Stimulated activated CD4-positive, alpha-beta T cell treated with anti-CD3 and anti-CD28 coated beads, TNF-alpha, amount 100 ng/mL, for 4 hours (primary cell): ENCODE measurements around the gene TMEM169.

Experiments
- DNase-seq, 3 experiments: peaks; one replicate each; pipeline ENCODE4 v3.0.0-alpha.2; 2020; ENCODE audit warnings: low read depth in 3 of 3

Gene TMEM169, protein sequence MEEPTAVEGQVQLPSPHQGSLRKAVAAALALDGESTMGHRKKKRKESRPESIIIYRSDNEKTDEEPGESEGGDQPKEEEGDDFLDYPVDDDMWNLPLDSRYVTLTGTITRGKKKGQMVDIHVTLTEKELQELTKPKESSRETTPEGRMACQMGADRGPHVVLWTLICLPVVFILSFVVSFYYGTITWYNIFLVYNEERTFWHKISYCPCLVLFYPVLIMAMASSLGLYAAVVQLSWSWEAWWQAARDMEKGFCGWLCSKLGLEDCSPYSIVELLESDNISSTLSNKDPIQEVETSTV

DNA sequence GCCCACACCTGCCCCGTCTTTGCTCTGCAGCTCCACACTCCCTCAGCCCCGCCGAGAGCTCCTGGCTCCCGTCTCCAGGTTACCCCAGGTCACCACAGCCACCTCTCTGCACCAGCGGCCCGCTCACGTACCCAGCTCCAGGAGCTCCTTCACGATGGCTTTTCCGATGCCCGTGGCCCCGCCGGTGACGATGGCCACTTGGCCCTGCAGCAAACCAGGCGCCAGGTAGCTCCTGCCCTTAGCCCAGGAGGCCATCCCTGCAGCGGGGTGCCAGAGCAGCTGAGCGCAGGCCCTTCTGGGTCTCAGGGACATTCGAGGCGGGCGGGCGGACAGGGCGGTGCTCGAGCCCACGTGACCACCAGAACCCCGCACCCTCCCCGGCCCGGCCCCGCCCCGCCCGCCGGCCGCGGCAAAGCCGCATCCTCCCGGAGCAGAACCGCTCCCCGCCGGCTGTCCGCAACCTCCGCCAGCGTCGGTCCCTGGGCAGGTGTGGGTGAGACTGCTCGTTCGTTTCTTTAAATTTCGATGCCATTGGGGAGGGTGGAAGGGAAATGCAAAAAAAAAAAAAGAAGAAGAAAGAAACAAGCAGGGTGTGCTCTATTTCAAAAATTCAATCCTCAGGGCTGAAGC is at the start of gene TMEM169, which contains the start of gene PECR:
TMEM169 (plus strand) TSS at position 433 of the 630 bp plus-strand sequence. CDS start 14,045 bp downstream, outside the sequence.
PECR (minus strand) TSS at position 323 of the 630 bp plus-strand sequence; CDS start at position 255, 68 bp downstream.
- DNase-seq: peak; percentile 47 to 64 (median 48)

DNA sequence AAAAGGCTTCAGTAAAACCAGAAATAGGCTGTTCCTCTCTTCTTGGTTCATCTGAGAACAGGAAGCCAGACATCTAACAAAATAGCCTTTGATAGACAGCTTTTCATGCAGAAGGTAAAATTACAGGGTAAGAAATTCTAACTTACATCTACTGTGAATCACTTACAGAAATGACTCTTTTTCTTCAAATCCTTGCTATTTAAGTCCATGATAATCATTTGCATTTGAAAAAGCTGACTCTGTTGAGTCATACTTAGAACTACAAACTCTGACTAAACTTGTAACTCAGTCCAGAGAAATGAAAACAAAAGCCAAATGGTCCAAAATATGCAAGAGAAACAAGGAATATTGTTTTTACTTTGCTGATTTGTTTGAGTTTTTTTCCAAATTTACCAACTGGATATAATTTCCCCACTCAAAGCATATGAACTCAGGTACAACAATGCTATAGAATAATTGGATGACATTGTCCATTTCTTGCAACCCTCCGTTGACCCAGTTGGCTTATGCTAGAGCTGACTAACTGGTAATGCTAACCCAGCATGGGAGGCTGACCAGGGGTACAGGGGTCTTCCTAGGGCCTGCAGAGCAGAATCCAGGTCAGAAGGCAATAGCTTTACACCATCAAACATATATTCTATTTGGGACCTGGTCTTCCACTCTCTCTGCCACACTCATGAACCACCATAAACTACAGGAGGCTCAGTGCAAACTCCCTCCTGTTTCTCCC is 49.6 kb upstream of the TMEM169 start:
- no peak for DNase-seq

DNA sequence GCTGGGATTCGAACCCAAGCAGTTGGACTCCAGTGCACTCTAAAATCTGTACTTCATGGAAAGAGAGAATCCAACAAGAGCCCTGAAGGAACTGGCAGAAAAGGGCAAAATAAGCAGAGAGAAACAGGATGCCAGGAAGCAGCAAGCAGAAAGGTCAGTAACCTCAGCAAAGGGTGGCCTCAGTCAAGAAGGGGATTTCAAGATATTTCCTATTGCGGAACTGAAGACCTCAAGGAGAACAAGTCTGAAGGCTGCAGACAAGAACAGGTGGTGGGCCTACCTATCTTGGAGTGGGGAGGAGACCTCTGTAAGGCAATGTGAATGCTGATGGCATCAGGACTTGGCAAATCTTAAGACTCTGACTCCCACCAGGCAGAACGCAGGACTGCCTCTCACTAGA is 48.3 kb upstream of the TMEM169 start:
- no peak for DNase-seq

DNA sequence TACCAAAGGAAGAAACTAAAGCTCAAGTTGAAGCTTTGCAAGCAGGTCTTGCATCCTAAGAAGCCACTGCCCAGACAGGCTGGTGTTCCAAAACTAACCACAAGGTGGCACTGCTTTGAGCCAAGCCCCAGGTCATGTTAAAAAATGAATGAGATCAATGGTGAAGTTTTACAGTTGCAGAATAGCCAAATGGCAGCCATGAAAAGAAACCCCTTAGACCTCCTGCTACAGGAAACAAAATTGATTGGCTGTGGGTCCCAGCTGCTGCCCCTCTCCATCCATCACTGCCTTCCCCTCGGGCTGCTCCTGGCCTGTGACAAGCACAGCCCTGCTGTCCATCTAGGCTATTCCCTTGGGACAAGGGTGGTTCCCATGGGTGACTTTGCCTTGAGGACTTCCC is 47.7 kb upstream of the TMEM169 start:
- peak; percentile 59 to 68 (median 61) for DNase-seq

DNA sequence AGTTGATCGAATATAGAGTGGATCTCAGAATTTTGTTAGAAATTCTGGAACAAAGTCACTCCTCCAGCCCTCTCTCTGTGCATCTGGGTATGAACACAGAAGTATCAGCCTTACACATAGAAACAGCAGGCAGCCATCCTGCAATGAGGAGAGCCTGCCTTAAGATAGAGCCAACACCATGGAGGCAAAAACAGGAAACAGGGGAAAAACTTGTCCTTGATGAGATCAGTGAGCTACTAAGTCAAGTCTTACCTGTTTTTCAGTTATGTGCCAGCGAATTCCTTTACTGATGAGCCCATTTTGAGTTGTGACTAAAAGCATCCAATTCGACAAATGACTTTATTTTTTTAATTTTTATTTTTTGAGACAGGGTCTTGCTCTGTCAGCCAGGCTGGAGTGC is 41.8 kb upstream of the TMEM169 start:
- DNase-seq: no peak

DNA sequence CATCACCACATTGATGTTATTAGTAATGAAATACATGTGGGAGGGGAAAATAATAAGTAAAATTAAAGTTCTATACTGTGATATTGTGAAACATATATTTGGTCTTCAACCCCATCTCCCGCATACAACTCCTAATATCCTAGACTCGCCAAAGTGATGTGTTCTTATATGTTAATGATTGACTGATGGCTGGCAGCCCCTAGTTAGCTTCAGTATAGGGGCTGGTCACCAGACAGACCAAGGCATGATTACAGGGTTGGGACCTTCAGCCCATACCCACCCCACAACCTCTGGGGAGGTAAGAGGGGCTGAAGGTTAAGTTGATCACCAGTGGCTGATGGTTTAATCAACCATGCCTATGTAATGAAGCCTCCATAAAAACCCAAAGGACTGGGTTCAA is 40.3 kb upstream of the TMEM169 start:
- DNase-seq: no peak

DNA sequence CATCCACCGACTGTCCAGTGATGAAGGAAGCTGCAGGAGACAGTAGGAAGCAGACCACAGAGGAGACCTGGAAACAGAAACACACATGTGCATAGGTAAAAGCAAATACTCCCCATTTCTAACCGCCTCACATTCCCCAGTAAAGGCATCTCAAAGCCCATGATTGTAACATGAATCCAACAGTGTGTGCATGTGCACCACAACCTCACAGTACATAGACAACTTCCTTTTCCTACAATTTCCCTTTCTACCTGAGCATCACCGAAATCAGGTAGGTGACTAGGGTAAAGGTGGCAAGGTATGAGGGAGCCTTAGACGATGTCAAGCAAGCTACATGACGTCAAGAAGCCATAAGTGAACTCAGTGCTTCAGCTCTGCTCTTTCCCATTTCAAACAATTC is 37.8 kb upstream of the TMEM169 start:
- DNase-seq: no peak

DNA sequence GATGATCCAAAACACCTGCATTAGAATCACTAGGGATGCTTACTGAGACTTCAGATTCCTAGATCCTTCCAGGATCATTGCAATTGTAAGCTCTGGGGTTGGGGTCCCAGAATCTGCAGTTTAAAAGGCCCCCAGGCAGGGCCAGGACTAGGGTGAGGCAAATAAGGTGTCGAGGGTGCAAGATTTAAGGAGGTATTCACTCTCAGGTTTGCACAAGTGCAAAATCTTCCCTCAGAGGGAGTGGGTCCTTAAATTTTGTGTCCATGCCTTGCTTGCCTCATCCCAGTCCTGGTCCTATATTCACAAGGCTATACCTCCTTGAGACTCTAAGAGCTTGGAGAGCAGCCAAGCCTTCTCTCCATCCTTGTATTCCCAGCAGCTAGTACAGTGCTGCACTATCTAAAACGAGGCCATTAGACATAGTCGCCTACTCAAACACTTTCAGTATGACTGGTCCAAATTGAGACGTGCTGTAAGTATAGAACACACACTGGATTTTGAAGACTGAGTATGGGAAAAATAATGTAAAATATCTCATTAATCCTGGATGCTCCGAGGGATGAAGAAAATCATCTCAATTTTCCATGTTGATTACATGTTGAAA is 36.7 kb upstream of the TMEM169 start:
- DNase-seq: no peak

DNA sequence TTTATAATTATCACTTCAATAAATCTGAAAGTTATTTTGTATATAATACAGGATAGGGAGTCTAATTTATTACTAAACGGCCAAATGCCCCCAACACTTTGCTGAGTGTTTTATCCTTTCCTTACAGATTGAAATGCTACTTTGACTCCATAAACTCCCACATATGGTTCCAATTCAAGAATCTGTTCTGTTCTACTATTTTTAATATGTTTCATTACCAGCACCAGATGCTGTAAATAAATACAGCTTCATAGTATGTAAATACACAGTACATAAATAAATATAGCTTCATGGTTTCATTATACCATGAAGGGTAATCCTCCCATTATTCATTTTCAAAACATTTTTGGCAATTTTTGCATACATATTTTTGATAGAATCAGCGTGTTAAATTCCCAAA is 34.3 kb upstream of the TMEM169 start:
- no peak for DNase-seq

DNA sequence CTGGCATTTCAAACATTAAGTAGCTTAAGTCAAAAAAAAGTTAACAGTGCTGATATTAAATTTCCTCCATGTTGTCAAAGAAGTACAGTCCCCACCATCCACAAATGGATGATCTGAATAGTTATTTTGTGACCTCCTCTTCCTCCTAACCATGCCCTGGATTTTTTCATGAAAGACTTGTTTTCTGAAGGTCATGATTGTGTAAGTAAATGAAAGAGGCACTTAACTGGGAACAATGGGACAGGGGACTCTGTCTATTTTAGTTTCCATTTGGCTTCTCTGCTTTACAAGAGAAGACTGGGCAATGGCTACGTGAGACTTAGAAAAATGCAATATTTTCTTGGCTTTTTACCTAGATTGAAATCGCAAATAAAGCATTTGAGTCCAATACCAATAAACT is 32.3 kb upstream of the TMEM169 start:
- no peak for DNase-seq

DNA sequence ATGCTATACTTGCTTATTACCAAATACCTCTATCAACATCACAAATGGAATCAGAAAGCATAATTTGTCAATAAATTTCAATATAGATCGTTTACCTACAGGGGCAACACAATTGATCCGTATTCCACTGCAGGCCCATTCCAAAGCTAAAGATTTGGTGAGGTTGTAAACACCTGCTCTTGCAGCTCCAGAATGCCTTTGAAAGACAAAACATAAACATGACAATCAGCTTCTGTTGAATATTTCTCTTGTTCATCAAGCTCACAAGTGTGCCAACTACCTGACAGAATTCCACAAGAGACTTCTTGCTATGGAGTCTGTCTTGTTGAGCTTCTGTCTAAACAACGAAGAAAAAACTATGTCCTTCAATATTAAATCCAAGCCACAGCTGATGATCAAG is 30.4 kb upstream of the TMEM169 start:
- DNase-seq: no peak

DNA sequence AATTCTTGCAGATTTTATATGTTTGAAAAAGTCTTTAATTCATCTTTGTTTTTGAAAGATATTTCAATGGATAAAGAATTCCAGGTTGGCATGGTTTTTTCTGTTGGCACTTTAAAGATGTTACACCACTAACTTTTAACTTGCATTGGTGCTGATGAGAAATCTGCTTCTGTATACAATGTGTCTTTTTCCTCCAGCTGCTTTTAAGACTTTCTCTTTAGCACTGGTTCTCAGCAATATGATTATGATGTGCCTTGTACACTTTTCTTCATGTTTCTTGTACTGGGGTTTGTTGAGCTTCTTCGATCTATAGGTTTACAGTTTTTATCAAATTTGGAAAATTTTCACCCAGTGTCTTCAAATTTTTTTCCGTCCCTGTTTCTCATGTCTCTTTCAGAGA is 29.3 kb upstream of the TMEM169 start:
- no peak for DNase-seq

DNA sequence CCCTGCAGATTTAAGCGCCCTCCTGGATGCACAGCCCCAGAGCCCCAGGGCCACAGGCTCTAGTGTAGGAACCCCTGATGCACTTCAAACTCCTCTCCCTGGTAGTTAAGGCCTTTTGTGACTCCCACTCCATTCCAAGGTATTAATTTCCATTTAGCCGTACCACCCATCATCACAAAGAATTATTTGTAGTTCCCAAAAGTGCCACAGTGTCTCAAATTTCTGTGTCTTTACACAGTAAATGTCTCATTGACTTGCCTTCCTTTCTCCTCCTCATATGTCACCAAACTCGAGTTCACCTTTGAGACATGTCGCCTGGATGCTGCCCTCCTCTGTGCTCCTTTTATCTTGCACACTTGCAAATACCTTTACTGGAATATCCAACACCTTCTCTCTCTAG is 26.0 kb upstream of the TMEM169 start:
- DNase-seq: no peak

DNA sequence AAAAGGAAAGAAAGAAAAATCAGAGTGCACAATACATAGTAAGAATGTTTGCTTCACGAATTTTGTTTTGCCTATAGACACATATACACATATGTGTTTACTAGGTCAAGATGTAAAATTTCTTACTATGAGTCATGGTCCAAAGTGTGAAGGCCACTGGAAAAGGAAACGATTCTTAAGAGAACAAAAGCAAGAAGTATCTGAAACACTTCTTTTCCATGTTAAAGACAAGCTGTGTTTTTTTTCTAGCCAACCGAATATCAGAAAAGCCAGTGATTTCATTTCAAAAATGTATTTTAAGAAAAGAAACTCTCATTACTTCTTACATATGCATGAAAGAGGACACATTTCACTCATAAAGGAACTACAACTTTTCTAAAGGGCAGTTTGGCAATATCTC is 25.0 kb upstream of the TMEM169 start:
- no peak for DNase-seq

DNA sequence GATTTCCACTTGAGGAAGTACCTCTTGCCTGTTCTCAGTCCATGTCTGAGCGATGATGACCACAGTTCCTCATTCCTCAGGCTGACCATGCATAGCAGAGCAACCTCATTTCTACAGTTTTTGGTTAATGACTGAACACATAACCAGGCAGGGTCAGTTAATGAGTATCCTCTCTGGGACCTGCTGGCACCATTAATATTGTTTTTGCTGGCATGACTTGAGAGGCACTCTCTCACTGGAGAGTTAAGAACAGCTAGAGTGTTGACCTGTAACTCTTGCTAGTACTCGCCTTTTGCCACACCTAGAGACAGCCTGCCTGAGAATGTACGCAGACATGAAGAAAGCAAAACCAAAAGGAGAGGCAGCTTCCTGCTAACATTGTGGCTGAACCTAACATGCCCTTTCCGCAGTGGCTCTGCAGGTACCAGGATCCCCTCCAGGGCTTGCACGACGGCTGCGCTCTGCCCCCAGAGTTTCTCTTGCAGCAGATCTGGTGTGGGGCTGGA is 24.0 kb upstream of the TMEM169 start:
- DNase-seq: peak in 2 of 3 experiments; percentile 8 to 20

DNA sequence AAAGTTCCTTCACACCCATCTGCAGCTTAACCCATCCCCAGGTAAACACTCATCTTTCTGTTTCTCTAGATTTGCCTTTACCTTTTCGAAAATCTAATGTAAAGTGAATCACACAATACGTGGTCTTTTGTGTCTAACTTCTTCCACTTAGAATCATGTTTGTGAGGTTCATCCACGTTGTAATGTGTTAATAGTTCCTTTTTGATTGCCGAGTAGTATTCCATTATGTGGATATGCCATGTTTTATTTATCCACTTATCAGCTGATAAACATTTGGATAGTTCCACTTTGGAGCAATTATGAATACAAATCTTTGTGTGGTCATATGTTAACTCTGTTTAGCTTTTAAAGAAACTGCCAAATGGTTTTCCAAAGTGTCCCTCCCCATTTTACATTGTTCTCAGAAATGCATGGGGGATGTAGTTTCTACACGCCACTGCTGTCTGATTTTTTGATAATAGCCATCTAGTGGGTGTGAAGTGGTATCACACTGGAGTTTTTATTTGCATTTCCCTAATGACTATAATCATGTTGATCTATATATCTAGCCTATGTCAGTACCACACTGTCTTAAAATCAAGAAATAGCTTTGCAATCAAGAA is 22.4 kb upstream of the TMEM169 start:
- no peak for DNase-seq

DNA sequence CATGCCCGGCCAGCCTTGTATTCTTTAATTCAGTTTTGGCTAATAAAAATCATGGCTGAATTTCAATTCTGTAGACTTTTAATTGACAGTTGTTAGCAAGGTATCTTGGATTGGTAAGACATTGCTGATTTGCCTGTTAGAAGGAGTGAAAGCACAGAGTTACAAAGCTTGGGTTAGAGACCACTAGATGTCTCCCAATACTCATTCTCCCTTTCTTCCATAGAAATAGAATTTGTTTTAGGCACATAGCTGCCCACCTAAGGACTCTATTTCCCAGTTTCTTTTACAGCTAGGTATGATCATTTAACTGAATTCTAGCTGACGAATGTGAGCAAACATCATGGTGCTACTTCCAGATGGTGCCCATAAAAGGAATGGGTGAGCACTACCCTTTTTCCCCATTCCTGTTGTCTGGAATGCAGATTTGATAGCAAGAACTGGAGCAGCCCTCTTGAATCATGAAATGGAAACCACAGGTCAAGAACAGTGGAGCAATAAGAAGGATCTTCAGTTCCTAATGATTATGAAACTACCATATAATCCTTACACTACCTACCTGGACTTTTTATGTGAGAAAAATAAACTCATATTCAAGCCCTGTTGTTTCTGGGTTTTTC is 17.6 kb upstream of the TMEM169 start:
- DNase-seq: no peak

DNA sequence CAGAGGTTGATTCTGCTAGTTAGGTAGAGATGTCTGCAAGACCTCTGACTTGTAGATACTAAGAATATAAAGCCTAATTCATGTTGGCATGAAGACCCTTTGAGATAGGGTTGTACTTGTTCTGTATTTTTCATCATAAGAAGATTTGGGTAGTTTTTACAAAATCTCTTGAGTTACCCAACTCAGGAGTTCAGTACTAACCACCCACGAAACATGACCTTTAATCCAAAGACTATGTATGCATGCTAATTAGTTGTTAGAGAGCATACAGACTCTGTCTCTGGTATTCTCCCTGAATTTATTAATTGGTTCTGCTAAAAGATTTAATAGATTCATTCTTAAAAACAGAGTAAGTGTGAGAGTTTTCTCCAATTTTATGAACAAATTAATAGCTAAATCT is 17.1 kb upstream of the TMEM169 start:
- no peak for DNase-seq

DNA sequence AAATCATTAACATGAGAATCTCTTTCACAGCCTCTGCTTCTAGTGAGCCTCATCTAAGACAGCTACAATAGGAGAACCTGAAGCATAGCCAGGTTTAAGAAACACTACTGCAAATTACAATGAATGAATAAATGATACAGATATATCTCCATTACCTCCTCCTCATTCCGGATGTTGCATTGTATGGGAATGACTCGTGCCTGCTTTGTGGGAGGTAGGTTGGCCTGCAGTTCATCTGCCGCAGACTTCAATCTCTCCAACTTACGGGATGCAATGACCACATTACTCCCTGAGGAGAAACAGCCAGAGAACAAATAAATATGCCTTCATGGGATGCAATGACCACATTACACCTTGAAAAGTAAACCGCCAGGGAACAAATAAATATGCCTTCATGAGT is 15.5 kb upstream of the TMEM169 start:
- DNase-seq: no peak

DNA sequence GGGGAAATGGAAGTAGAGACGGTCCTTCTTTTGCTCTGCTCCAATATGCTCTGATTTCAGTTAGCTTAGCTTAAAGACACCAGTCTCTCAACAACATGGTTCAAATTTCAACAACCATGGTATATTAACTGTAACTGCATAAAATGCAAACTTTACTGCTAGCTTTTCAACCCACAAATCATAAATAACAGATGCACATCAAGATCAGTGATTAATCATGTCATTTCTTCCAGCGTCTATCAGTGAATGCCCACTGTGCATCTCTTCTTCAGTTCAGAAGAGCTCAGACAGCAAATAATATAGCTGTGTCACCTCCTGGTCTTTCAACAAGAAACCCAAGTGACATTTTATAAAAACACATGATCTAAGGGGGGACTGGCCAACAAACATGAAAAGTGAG is 12.7 kb upstream of the TMEM169 start:
- no peak for DNase-seq

DNA sequence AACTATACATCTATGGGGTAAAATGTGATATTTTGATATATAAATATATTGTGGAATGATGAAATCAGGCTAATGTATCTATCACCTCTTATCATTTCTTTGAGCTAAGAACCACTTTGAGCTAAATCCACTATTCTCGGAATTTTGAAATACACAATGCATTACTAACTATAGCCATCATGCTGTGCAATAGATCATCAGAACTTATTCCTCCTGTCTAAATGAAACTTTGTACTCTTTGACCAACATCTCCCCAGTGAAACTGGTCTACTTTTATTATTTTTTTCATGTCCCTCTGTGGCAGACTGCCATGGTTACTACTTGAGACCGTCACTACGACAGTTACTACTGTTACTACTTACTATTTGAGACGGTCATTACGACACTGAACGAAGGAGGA is 11.5 kb upstream of the TMEM169 start:
- DNase-seq: no peak
